GM12878 (cell line): Measurements from ENCODE around the gene RIMS1.

Source experiments
- BCL11A ChIP-seq: IDR thresholded peaks from 2 replicates; pipeline ENCODE4 v1.6.1; 2011; ENCODE audit warnings: low read depth, low read length
- CHD1 ChIP-seq: IDR thresholded peaks from 2 replicates; pipeline ENCODE4 v1.6.1; 2012; ENCODE audit warnings: low read depth, low read length, improper control_type of control experiment
- CREB1 ChIP-seq: IDR thresholded peaks from 2 replicates; pipeline ENCODE4 v1.6.1; 2012; ENCODE audit warnings: low read depth, mild to moderate bottlenecking, inconsistent platforms
- DPF2 ChIP-seq: fragments of 450-650 bp; IDR thresholded peaks from 2 replicates; pipeline ENCODE4 v1.6.1; 2017; ENCODE audit warnings: mild to moderate bottlenecking
- EZH2 ChIP-seq: IDR thresholded peaks from 2 replicates; pipeline ENCODE4 v1.6.1; 2012; ENCODE audit warnings: low read depth, mild to moderate bottlenecking, control low read depth, inconsistent platforms, low read length, borderline replicate concordance; ENCODE audit not compliant: control insufficient read depth
- HCFC1 ChIP-seq: fragments of 150-350 bp; IDR thresholded peaks from 2 replicates; pipeline ENCODE4 v1.6.1; 2014; ENCODE audit warnings: low read length
- POLR2A ChIP-seq: IDR thresholded peaks from 2 replicates; pipeline ENCODE4 v1.6.1; 2011; ENCODE audit warnings: low read depth, mild to moderate bottlenecking, low read length
- RAD21 ChIP-seq: IDR thresholded peaks from 2 replicates; pipeline ENCODE4 v1.6.1; 2011; ENCODE audit warnings: mild to moderate bottlenecking, low read depth, low read length, moderate library complexity; ENCODE audit not compliant: insufficient read depth
- SIN3A ChIP-seq: IDR thresholded peaks from 2 replicates; pipeline ENCODE4 v1.6.1; 2012; ENCODE audit warnings: low read depth, low read length, improper control_type of control experiment
- SMC3 ChIP-seq: IDR thresholded peaks from 2 replicates; pipeline ENCODE4 v1.6.1; 2011; ENCODE audit warnings: low read length, improper control_type of control experiment, borderline replicate concordance
- TF ChIP-seq, protein P1 (sequence below), 3 experiments: IDR thresholded peaks in 2 of 3; conservative IDR thresholded peaks in 1 of 3; 2 replicates each; pipeline ENCODE4 v1.5.1; 2011; ENCODE audit warnings: low read depth in 3 of 3, low read length in 3 of 3, mild to moderate bottlenecking in 3 of 3, control low read depth in 2 of 3, moderate library complexity in 2 of 3, inconsistent platforms in 1 of 3, mixed read lengths in 1 of 3; ENCODE audit not compliant: control insufficient read depth in 2 of 3, insufficient read depth in 1 of 3; ENCODE audit errors: extremely low read depth in 1 of 3
- TF ChIP-seq, protein P2 (sequence below): IDR thresholded peaks from 2 replicates; pipeline ENCODE4 v1.6.1; 2011; ENCODE audit warnings: low read depth, mild to moderate bottlenecking, low read length, moderate library complexity, borderline replicate concordance; ENCODE audit errors: extremely low read depth

- TF ChIP-seq RAD21 (no peak), SIN3A (no peak), DPF2 (no peak), HCFC1 (no peak), BCL11A (no peak), POLR2A (no peak), SMC3 (no peak), CREB1 (no peak), CHD1 (no peak), EZH2 (no peak)
- TF ChIP-seq, protein P1, sequence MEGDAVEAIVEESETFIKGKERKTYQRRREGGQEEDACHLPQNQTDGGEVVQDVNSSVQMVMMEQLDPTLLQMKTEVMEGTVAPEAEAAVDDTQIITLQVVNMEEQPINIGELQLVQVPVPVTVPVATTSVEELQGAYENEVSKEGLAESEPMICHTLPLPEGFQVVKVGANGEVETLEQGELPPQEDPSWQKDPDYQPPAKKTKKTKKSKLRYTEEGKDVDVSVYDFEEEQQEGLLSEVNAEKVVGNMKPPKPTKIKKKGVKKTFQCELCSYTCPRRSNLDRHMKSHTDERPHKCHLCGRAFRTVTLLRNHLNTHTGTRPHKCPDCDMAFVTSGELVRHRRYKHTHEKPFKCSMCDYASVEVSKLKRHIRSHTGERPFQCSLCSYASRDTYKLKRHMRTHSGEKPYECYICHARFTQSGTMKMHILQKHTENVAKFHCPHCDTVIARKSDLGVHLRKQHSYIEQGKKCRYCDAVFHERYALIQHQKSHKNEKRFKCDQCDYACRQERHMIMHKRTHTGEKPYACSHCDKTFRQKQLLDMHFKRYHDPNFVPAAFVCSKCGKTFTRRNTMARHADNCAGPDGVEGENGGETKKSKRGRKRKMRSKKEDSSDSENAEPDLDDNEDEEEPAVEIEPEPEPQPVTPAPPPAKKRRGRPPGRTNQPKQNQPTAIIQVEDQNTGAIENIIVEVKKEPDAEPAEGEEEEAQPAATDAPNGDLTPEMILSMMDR (IDR thresholded peaks at IDR 0.05 in 2 of 3, conservative IDR thresholded peaks at IDR 0.05 in 1 of 3; ENCODE audit: control insufficient read depth in 2 of 3, extremely low read depth in 1 of 3, insufficient read depth in 1 of 3, low read depth in 3 of 3, low read length in 3 of 3) = no peak
- TF ChIP-seq, protein P2, sequence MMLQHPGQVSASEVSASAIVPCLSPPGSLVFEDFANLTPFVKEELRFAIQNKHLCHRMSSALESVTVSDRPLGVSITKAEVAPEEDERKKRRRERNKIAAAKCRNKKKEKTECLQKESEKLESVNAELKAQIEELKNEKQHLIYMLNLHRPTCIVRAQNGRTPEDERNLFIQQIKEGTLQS = no peak
Observed at GRCh38 chr6:72205500-72205899, 319.1 kb downstream of the RIMS1 start.
